Posterior vena cava (tissue), 2 donors: ENCODE measurements around the gene MRTFA. TPM values are rescaled to one million over a fixed set of nuclear protein-coding genes. Genes with fewer than 3 reads are reported as not detected.
"Not testable (repeated sequence)": the region's sequence is repeated elsewhere in the genome, so short reads cannot be mapped to it uniquely, and the experiment has no call there.

Experiments
- DNase-seq: peaks from one replicate; pipeline ENCODE4 v3.0.0-alpha.2; 2020; ENCODE audit warnings: low spot score
- intact Hi-C, 2 donors: fragments of 100-400 bp; cut with DNase I; formaldehyde crosslinking; loops; one replicate each; pipeline versions ENCODE4 v1.14.1 to v1.14.2; 2022 to 2023
- total RNA-seq, 2 donors: library from RNA; stranded (reverse); fragmentation: NEBNext Ultra II Directional; extraction: Animal tissue kit (Norgen Biotek cat#: 25700); gene quantifications; one replicate each; pipeline ENCODE4 v1.2.1, GENCODE V29; 2021
- donor health status: DM: yes; HTN: yes; CAD: no.
- donor health status: DM: yes; HTN: yes; CAD: no.

The MRTFA gene
- total RNA-seq, 2 donors from 2014 or later: 72.8 to 76.5 TPM

- intact Hi-C loops: loop anchor here in 1 of 2 donors (5.0 kb wide), 1 partner anchor 103 kb away; no protein-coding TSS in a partner anchor
- DNase-seq: no peak
Observed at GRCh38 chr22:40635043-40635939, 1.2 kb downstream of the MRTFA start.

GRCh38 chr22:40634119-40634903 is 2.2 kb downstream of the MRTFA start:
- intact Hi-C loops: no loop called here
- DNase-seq: no peak

- intact Hi-C loops: no loop called here
Observed at GRCh38 chr22:40633036-40633435, 3.5 kb downstream of the MRTFA start.

GRCh38 chr22:40631925-40632324 is 4.6 kb downstream of the MRTFA start:
- intact Hi-C loops: no loop called here
- no peak for DNase-seq

More at GRCh38 chr22:40633036-40633435, 3.5 kb downstream of the MRTFA start:
- DNase-seq: no peak

GRCh38 chr22:40628354-40629042 is 8.0 kb downstream of the MRTFA start:
- intact Hi-C loops: no loop called here

GRCh38 chr22:40627612-40628011 is 8.9 kb downstream of the MRTFA start:
- no peak for DNase-seq
- intact Hi-C loops: no loop called here

More at GRCh38 chr22:40628354-40629042, 8.0 kb downstream of the MRTFA start:
- no peak for DNase-seq

- intact Hi-C loops: no loop called here
Observed at GRCh38 chr22:40626851-40627250, 9.7 kb downstream of the MRTFA start.

GRCh38 chr22:40625794-40626193 is 10.7 kb downstream of the MRTFA start:
- DNase-seq, intact Hi-C loops: not testable (repeated sequence)

More at GRCh38 chr22:40626851-40627250, 9.7 kb downstream of the MRTFA start:
- DNase-seq: no peak

- intact Hi-C loops, DNase-seq: not testable (repeated sequence)
Observed at GRCh38 chr22:40625281-40625680, 11.2 kb downstream of the MRTFA start.

GRCh38 chr22:40624770-40625169 is 11.7 kb downstream of the MRTFA start:
- intact Hi-C loops: no loop called here
- no peak for DNase-seq

- DNase-seq: no peak
- intact Hi-C loops: no loop called here
Observed at GRCh38 chr22:40621309-40622151, 15.0 kb downstream of the MRTFA start.

GRCh38 chr22:40620464-40621046 is 16.0 kb downstream of the MRTFA start:
- intact Hi-C loops: no loop called here
- DNase-seq: no peak

- intact Hi-C loops: no loop called here
- DNase-seq: no peak
Observed at GRCh38 chr22:40618400-40618799, 18.1 kb downstream of the MRTFA start.

GRCh38 chr22:40616578-40616977 is 19.9 kb downstream of the MRTFA start:
- intact Hi-C loops: no loop called here
- no peak for DNase-seq

GRCh38 chr22:40613067-40613466 is 23.5 kb downstream of the MRTFA start:
- DNase-seq: no peak
- intact Hi-C loops: no loop called here

- intact Hi-C loops: no loop called here
- no peak for DNase-seq
Observed at GRCh38 chr22:40612291-40612751, 24.2 kb downstream of the MRTFA start.

GRCh38 chr22:40611606-40612005 is 24.9 kb downstream of the MRTFA start:
- intact Hi-C loops: no loop called here
- no peak for DNase-seq

- no peak for DNase-seq
Observed at GRCh38 chr22:40610329-40610850, 26.1 kb downstream of the MRTFA start.

More at GRCh38 chr22:40610329-40610850, 26.1 kb downstream of the MRTFA start:
- intact Hi-C loops: no loop called here
